Activated CD4-positive, alpha-beta T cell treated with anti-CD3 and anti-CD28 coated beads, Interleukin-2, amount 50 U/mL, for 1 hour (primary cell): Measurements from ENCODE around the gene FGR.
A peak's percentile ranks its signal among the peaks of the same experiment; 100 is the strongest.
"Not testable (repeated sequence)": the region's sequence is repeated elsewhere in the genome, so short reads cannot be mapped to it uniquely, and the experiment has no call there.

Source experiments
- DNase-seq: peaks from one replicate; pipeline ENCODE4 v3.0.0-alpha.2; 2020

Gene FGR

DNA sequence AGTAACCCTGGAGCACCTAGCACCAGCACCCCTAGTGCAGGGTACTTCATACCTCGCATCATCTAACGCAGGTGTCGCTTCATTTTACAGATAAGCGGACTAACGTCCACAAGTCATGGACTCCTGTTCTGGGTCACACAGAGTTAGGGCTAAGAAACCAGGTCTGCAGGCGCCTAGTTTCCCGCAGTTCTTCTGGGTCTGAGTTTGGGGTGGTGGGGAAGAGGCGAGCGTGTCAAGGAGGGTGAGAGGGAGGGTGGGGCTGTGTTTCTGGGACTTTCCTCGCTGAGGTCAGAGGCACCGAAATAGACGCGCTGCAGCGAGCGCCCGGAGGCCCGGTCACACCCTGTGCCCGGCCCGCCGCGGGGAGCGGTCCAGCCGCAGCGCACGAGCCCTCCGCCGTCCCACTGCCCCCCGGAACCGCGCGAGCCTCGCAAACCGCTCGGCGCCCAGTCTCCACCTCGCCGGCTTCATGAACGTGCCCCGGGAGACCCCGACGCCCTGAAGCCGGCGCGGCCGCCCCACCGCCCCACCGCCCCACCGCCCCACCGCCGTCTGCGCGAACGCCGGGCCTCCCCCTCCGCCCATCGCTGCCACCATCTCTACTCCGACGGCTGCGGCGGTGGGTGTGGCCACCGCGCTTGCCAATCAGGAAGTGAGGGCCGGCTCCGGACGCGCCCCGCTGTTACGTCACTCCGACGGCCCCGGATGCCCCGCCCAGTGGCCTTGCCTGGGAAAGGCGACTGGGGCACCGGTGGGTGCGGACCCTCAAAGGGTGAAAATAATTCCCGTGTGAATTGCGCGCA, 24.7 kb upstream of the FGR start:
- peak; percentile 79 for DNase-seq

DNA sequence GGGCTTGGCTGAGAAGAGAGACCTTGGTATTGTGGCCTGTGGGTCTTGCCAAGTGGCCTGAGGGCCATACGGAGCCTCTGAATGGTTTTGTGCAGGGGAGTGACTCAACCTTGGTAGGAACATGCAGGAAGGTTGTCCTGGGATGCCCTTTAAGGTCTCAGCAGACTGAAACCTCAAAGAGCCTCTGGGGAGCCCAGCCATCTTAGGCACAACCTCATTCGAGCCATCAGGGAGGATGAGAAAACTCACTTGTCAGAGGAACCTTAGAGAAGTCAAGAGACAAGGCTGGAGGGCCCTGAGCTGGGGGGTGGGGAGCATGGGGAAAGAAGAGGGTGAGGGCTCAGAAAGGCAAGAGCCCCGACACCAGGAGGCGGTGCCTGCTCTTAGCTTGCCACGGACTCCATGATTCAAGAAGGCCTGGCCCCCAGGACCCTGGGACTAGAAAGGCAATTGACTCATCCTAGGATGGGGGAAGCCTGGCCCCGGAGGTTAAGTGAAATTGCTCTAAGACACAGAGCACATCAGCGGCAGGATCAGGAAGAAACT, 24.0 kb upstream of the FGR start:
- peak; percentile 30 for DNase-seq

DNA sequence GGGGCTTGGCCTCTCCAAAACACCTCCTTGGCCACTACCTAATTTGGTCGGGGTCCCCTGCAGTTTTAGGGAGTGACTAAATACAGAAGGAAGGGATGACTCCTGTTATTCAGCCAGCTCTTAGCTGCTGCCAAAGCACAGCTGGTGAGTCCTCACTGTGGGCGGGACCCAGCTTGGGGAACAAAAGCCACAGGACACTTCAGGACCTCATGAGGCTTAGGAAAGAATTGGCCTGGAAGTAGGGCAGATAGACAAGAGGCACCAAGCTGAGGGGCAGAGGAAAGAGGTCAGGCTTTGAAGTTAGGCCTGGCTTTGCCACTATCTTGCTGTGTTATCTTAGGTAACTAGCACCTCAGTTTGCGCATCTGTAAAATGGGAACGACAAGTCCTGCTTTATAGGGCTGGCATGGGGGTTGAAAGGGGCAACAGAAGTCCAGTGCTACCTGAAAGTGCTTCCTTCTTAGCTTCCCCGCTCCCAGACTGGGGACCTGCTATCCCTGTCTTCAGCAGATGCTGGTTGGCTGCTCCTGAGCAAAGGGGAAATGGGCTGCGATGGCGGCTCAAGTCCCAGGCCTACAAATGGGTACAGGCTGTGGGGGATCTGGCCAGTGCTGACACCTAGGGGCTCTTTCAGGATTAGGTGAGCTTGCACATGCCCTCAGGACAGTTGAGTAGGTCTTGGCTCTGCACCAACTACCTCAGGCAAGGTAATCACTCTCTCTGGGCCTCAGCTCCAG, 21.3 kb upstream of the FGR start:
- no peak for DNase-seq

DNA sequence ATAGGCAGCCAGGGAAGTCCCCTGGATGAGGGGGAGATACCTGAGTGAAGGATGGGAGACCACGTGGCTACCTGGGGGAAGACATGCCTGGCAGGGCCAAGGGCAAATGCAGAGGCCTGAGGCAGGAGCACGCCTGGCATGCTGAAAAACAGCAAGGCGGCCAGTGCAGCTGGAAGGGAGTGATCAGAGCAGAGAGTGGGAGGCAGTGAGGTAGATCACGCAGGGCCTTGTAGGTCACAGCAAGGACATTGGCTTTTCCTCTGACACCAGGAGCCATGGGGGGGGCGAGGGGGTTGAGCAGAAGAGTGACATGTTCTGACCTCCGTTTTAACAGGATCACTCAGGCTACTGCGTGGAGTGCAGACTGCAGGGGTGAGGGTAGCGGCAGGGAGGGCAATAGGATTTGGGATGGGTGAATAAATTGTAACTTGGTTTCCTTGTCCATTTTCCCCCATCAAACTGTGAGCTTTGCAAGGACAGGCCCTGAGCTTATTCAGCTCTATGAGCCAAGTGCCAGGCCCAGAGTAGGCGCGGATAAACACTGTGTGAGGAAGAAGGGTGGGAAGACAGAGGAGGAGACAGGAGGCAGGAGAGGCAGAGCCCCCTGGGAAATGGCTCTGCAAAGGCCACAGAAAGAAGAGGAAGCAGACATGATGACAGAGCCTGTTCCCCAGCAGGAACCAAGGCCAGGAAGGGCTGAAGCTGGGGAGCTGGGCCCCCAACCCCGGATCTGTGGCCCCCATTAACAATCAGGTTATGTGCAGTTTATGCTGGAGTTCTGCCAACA, 20.4 kb upstream of the FGR start:
- no peak for DNase-seq

DNA sequence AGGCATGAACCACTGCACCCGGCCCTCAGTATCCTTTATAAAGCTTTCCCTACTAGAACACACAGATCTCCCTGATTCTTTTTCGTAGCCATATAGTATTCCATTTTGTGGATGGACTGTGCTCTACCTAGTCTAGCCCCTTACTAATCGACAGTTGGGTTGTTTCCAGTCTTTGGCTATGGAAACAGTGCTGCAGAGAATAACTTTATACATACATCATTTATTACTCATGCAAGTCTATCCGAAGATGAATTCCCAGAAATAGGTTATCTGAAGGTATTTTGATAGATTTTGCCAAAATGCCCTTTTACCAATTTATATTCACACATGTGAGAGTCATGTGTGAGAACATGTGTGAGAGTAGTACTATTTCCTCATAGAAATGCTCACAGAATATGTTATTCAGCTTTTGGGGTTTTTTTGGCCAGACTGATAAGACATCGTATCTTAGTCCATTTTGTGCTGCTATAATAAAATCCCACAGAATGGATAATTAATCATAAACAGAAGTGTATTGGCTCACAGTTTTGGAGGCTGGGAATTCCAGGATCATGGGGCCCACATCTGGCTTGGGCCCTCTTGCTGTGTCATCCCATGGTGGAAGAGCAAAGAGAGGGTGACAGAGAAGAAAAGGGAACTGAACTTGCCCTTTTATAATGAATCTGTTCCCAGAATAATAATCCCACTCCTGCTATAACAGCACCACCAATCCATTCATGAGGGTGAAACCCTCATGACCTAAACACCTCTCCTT, 17.3 kb upstream of the FGR start:
- DNase-seq, result no peak

DNA sequence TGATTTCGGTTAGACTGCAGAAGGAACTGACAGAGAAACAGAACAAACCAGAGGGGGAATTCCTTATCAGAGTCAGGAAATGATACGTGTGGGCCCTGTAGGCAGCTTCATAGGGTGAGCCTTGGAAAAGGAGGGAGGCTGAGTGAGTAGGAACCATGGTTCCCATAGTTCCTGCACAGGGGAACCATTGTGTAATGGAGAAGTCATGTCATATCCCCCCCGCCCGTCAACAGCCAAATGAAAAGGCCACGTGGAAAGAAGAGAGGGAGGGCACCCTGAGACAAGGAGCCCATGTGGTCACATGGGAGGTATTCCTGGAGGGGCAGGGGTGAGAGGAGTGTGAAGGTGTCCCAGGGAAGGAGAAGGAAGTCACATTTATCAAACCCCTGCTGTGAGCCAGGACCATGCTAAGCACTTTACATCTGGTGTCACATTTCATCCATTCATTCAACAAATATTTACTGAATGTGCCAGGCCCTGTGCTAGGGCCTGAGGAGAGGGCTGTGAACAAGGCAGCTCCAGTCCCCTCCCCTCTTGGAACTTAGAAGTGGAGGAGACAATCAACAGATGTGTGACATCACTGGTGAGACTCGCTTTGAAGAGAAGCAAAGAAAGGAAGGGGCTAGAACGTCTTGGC, 15.7 kb upstream of the FGR start:
- DNase-seq, result no peak

DNA sequence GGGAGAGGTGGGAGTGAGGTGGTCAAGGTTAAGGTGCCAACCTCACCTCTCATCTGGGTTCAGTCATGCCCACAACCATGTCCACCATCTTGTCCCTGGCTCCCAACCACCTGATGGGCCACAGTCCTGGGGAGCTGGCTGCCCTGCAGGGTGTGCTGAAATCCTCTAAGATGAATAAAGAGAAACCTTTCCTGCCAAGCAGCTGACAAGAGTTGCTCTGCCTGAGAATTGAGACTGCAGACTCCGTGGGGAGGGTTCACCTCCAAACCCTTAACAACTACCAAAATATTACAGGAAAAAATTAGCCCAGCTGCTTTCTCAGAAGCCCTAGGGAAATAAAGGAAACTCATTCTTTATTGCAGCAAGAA, 15.2 kb upstream of the FGR start:
- DNase-seq, result no peak

DNA sequence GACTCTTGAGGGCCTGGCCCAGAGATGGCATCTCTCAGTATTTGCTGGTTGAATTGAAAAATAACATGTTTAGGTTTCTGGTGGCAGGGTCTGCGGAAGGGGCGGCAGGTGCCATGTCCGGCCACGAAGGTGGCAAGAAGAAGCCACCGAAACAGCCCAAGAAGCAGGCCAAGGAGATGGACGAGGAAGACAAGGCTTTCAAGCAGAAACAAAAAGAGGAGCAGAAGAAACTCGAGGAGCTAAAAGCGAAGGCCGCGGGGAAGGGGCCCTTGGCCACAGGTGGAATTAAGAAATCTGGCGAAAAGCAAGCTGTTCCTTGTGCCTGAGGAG, 14.3 kb upstream of the FGR start:
- DNase-seq, result no peak

DNA sequence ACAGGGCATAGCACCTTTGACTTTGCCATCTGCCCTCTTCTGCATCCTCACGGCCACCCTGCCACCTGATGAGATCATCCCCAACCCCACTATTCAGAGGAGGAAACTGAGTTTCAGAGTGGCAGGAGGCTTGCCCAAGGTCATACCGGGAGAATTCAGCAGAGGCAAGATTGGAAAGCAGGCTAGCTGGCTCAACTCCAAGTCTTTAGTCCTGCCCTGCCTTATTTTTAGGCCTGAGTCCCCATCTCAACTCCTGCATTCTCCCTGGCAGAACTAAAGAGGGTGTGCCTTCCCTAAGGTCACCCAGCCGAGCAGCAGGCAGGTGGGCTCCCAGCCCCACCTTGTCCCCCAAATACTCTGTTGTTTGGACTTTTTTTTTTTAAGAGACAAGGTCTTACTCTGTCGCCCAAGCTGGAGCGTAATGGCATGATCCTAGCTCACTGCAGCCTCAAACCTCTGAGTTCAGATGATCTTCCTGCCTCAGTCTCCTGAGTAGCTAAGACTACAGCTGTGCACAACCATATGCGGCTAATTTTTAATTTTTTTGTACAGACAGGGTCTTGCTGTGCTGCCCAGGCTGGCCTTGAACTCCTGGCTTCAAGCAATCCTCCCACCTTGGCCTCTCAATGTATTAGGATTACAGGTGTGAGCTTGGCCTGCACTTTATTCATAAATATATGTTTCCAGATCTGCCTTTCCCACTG, 13.8 kb upstream of the FGR start:
- no peak for DNase-seq

DNA sequence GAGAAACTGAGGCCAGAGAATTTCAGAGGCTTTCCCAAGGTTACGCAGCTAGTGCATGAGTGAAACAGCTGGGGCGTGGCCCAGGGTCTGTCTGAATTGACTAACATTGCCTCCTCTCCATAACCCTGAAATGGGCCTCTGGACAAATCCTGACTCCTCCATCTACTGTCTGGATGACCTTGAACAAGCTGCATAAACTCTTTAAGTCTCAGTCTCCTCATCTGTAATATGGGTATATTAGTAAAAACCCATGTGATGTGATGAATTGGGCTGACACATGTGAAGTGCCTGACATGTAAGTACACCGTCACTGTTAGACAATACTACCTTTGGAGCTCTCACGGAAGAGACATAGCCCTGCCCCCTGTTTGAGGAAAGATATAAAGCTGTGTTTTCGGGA, 12.3 kb upstream of the FGR start:
- DNase-seq, result no peak

DNA sequence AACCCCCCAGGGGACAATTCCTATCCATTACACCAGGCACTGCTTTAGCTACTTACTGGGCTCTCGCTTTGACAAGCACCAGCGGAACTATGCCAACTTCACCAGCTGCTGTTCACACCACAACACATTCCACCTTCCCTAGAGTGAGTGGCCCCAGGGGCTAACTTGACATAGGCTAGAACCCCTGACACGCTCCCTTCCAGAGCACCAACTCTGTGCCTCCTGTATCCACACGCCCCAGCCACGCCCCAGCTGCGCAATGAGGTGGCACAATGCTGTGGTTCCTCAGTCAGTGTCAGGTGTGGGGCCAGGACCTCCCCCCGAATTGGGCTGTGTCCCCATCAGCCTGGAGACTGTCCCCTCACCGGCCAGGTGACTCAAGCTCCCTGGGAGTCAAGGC, 11.7 kb upstream of the FGR start:
- DNase-seq, result no peak

DNA sequence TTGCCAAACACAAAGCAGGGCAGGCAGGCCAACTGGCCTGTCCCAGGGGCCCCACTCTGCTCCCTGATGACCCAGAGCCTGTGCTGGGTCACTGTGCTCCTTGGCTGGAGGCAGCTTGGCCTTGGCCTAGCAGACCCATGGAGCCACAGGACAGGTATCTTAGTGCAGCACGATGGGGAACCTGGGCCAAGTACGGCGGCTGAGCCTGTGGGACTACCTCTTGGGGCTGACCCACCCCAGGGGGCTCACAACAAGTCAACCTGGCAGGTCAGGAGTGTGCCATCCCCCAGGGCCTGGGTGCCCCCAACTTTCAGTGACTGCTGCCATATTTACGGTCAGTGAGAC, 10.1 kb upstream of the FGR start:
- DNase-seq, result no peak

DNA sequence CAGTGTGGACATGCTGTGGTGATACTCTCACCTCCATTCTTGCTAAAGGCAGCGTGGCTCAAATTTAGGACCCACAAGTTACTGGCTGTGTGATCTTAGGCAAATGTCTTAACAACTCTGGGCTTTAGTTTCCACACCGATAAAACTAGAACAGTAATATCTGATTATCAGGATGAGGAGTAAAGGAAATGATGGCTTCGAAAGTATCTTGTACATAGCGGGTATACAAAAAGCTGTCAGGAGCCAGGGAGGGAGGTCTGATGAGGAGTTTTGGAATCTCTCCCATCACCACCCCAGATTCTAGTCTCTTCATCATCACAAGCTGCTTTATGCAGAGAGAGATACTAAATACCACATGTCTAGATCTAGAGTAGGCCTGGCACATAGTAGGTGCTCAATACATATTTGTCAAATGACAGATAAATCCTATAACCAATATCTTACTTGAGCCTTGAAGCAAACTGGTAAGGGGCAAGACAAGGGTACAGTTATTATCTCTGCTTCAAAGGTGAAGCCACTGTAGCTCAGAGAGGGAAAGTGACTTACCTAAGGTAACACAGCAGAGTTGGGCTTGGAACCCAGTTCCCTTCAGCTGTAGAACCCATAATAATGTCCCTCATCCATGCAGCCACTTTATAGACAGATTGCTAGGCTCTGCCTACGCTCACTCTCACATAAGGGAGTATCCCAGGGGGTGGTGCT, 9.5 kb upstream of the FGR start:
- no peak for DNase-seq

DNA sequence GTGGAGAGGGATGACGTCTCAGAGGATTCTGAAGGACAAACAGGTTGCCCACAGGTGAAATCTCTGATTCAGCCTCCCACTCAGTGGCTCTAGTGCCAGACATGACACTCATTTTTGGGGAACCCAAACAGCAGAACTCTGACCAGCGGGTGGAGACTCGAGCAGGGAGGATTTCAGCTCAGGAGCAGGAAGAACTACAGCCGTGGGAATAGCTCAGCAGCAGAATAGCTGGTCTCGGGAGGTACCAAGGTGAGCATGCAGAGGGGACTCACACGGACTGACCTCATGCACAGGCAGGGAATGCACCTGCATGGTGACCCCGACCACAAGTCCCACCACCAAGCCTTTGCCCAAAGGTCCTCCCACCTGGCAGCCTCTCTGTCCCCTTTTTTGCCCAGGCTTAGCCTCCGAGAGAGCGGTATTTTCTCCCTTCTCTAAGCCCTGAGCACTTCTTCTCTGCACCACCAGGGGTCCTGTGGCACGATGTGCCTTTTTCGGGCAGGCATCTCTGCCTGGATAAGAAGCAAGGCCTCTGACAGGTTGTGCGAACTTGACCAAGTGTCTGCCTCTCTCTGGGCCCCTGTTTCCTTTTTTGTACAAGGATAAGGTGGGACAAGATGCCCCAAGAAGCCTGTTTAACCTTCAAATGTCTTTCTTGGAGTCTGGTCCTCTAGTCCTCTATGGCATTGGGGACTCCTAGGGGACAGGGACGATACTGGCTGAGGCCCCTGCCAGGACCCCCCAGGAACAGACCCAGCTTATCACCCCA, 8.8 kb upstream of the FGR start:
- DNase-seq, result peak; percentile 71

DNA sequence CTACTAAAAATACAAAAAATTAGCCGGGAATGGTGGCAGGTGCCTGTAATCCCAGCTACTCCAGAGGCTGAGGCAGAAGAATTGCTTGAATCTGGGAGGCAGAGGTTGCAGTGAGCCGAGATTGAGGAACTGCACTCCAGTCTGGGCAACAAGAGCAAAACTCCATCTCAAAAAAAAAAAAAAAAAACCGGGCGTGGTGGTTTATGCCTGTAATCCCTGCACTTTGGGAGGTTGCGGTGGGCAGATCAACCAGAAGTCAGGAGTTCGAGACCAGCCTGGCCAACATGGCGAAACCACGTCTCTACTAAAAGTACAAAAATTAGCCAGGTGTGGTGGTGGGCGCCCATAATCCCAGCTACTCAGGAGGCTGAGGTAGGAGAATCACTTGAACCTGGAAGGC, 5.5 kb upstream of the FGR start:
- not testable (repeated sequence) for DNase-seq

DNA sequence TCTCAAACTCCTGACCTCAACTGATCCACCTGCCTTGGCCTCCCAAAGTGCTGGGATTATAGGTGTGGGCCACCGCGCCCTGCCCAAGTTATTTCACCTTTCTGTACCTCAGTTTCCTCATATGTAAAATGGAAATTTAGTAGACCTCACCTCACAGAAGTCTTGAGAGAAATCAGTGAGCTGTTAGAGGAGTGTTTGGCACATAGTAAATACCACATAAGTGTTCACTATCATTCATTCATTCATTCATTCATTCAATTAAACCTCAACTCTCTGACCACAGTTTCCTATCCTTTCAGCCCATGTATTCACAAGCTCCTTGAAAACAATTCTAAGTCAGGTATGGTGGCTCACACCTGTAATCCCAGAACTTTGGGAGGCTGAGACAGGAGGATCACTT, 3.8 kb upstream of the FGR start:
- DNase-seq, result no peak

DNA sequence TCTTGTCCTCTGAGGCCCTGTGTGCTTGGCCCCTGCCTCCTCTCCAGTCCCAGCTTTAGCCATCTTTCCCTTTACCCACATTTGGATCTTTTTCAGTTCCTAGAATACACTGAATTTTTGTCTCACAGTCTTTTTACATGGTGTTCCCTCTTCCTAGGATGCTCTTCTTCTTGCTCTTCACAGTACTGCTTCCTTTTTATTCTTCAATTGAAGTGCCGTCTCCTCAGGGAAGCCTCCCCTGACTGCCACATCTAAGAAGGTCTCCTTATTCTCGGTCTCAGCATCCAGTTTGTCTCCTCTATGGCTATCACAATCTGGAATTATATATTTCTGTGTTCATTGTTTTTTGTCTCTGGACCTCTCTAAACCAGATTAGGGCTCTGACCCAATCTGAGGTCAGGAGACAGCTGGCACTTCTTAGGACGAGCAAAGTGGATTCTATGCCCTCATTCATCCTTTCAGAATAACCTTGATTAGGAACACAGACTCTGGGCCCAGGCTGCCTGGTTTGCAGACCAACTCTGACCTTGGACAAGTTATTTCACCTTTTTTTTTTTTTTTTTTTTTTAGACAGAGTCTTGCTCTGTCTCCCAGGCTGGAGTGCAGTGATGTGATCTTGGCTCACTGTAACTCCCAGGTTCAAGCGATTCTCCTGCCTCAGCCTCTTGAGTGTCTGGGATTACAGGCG, 3.2 kb upstream of the FGR start:
- no peak for DNase-seq

DNA sequence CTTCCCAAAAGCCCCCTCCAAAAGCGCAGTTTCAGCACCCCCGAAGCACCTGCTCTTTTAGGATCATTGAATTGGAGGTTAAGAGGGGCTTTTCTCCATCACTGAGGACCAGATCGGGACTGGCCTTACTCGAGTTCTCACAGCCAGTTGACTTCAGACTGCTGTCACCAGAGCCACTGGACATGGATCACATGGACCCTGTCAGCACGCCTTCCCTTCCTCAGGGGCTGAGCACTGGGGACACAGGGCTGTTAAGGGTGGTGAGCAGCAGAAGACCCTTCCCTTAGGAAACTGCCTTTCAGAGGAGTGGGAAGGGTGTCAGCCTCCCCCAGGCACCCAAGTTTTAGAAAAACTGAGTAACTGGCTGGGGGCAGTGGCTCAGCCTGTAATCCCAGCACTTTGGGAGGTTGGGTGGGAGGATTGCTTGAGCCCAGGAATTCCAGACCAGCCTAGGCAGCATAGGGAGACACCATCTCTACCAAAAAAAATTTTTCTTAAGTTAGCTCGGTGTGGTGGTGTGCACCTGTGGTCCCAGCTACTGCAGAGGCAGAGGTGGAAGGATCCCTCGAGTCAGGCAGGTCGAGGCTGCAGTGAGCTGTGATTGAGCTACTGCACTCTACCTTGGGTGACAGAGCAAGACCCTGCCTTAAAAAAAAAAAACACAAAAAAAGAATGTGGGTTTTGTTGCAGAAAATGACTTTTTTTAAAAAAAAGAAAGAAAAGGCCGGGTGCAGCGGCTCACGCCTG, 584 bp upstream of the FGR start:
- DNase-seq, result no peak
